NCI-H526 treated with DMSO at 0.1 percent for 48 hours (cell line): ENCODE measurements around the gene UBE2J2.
"Not testable (repeated sequence)": the region's sequence is repeated elsewhere in the genome, so short reads cannot be mapped to it uniquely, and the experiment has no call there.

Source experiments
- DNase-seq: peaks from one replicate; lab custom pipeline; 2025; lab: John Stamatoyannopoulos, UW

Gene UBE2J2

GRCh38 chr1:1255611-1256010 is 18.0 kb downstream of the UBE2J2 start:
- DNase-seq: no peak

GRCh38 chr1:1255078-1255477 is 18.6 kb downstream of the UBE2J2 start:
- no peak for DNase-seq

GRCh38 chr1:1254667-1254998 is 19.0 kb downstream of the UBE2J2 start:
- no peak for DNase-seq

- DNase-seq: no peak
Observed at GRCh38 chr1:1253972-1254666, 19.5 kb downstream of the UBE2J2 start.

GRCh38 chr1:1253314-1253713 is 20.3 kb downstream of the UBE2J2 start:
- no peak for DNase-seq

GRCh38 chr1:1250786-1251284 is 22.8 kb downstream of the UBE2J2 start:
- DNase-seq: peak; percentile 21

- not testable (repeated sequence) for DNase-seq
Observed at GRCh38 chr1:1248009-1248913, 25.4 kb downstream of the UBE2J2 start.

GRCh38 chr1:1247341-1247913 is 26.2 kb downstream of the UBE2J2 start:
- DNase-seq: no peak

GRCh38 chr1:1246577-1247340 is 26.9 kb downstream of the UBE2J2 start, which contains the start of gene C1QTNF12:
C1QTNF12 (minus strand) TSS chr1:1246722; CDS start chr1:1246690, 32 bp downstream.
- DNase-seq: no peak

- DNase-seq: no peak
Observed at GRCh38 chr1:1245817-1246576, 27.7 kb downstream of the UBE2J2 start.

- DNase-seq: no peak
Observed at GRCh38 chr1:1245178-1245816, 28.4 kb downstream of the UBE2J2 start.

- DNase-seq: no peak
Observed at GRCh38 chr1:1244192-1244811, 29.4 kb downstream of the UBE2J2 start.

- DNase-seq: no peak
Observed at GRCh38 chr1:1243807-1244191, 29.9 kb downstream of the UBE2J2 start.

GRCh38 chr1:1243266-1243660 is 30.4 kb downstream of the UBE2J2 start:
- no peak for DNase-seq

- no peak for DNase-seq
Observed at GRCh38 chr1:1242461-1243265, 31.0 kb downstream of the UBE2J2 start.

GRCh38 chr1:1241588-1242219 is 31.9 kb downstream of the UBE2J2 start:
- DNase-seq: no peak

- DNase-seq: no peak
Observed at GRCh38 chr1:1240822-1241587, 32.6 kb downstream of the UBE2J2 start.

GRCh38 chr1:1240348-1240732 is 33.3 kb downstream of the UBE2J2 start:
- no peak for DNase-seq
